WTC11 (cell line): ENCODE measurements around the gene PREX1. TPM values are rescaled to one million over a fixed set of nuclear protein-coding genes. Genes with fewer than 3 reads are reported as not detected.

Source experiments
- ATAC-seq: fragments of 200-7000 bp; cut with Tn5 transposase; 2 replicates; pipeline ENCODE4 v1.10.0; 2021; ENCODE audit warnings: mild to moderate bottlenecking, moderate library complexity
- CTCF ChIA-PET: fragments of 300-600 bp; sonication (Branson Sonifier 250); formaldehyde crosslinking; loops from one replicate; lab custom pipeline; 2021; ENCODE audit warnings: antibody characterized with exemption; lab: Charles Lee
- POLR2A ChIA-PET: fragments of 350-600 bp; sonication (Branson Sonifier 250); formaldehyde crosslinking; loops from one replicate; lab custom pipeline; 2021; ENCODE audit warnings: antibody characterized with exemption; lab: Charles Lee
- DNase-seq: peaks from one replicate; pipeline ENCODE4 v3.0.0; 2021; ENCODE audit warnings: low spot score
- H3K27ac Mint-ChIP-seq: 2 replicates; pipeline ENCODE4 v1.8.0; 2021; ENCODE audit warnings: mixed read lengths
- H3K27me3 Mint-ChIP-seq: 2 replicates; pipeline ENCODE4 v1.8.0; 2021; ENCODE audit warnings: low read depth, mild to moderate bottlenecking, moderate library complexity, mixed read lengths
- H3K36me3 Mint-ChIP-seq: 2 replicates; pipeline ENCODE4 v1.8.0; 2021; ENCODE audit warnings: mixed read lengths
- H3K4me1 Mint-ChIP-seq: 2 replicates; pipeline ENCODE4 v1.8.0; 2022; ENCODE audit warnings: mixed read lengths
- H3K4me3 Mint-ChIP-seq: 2 replicates; pipeline ENCODE4 v1.8.0; 2021; ENCODE audit warnings: mild to moderate bottlenecking, moderate library complexity, mixed read lengths
- H3K9me3 Mint-ChIP-seq: 2 replicates; pipeline ENCODE4 v1.8.0; 2021; ENCODE audit warnings: mixed read lengths
- CDX4 ChIP-seq: fragments of 250-450 bp; sonication (Bioruptor Pico); IDR thresholded peaks from 2 replicates; pipeline ENCODE4 v1.9.0; 2021; ENCODE audit warnings: moderate library complexity, mild to moderate bottlenecking, inconsistent platforms, borderline replicate concordance
- EMX1 ChIP-seq: fragments of 250-450 bp; sonication (Bioruptor Pico); IDR thresholded peaks from 2 replicates; pipeline ENCODE4 v1.8.0; 2021; ENCODE audit warnings: mild to moderate bottlenecking
- ERG ChIP-seq: fragments of 250-450 bp; sonication (Bioruptor Pico); IDR thresholded peaks from 2 replicates; pipeline ENCODE4 v1.8.0; 2021; ENCODE audit warnings: mild to moderate bottlenecking
- ETV6 ChIP-seq: sonication (generic); formaldehyde crosslinking; IDR thresholded peaks from 2 replicates; pipeline ENCODE4 v1.8.1; 2022; ENCODE audit warnings: mild to moderate bottlenecking, missing genetic modification reagents
- FOXJ3 ChIP-seq: sonication (generic); formaldehyde crosslinking; IDR thresholded peaks from 2 replicates; pipeline ENCODE4 v1.9.0; 2021; ENCODE audit warnings: missing genetic modification reagents, mild to moderate bottlenecking, borderline replicate concordance
- FOXK1 ChIP-seq: sonication (generic); formaldehyde crosslinking; IDR thresholded peaks from 2 replicates; pipeline ENCODE4 v1.8.0; 2022; ENCODE audit warnings: mild to moderate bottlenecking, moderate library complexity, missing genetic modification reagents
- GABPB1 ChIP-seq: sonication (generic); formaldehyde crosslinking; IDR thresholded peaks from 2 replicates; pipeline ENCODE4 v1.8.1; 2023; ENCODE audit warnings: mild to moderate bottlenecking, missing genetic modification reagents
- MAX ChIP-seq: sonication (generic); formaldehyde crosslinking; IDR thresholded peaks from 2 replicates; pipeline ENCODE4 v1.8.0; 2022; ENCODE audit warnings: mild to moderate bottlenecking, missing genetic modification reagents
- MXD4 ChIP-seq: fragments of 250-450 bp; sonication (Bioruptor Pico); IDR thresholded peaks from 2 replicates; pipeline ENCODE4 v1.8.0; 2021; ENCODE audit warnings: mild to moderate bottlenecking, moderate library complexity, borderline replicate concordance
- NFYB ChIP-seq: sonication (generic); formaldehyde crosslinking; conservative IDR thresholded peaks from 2 replicates; pipeline ENCODE4 v1.8.0; 2022; ENCODE audit warnings: low read depth, missing genetic modification reagents
- NR2C2 ChIP-seq: sonication (generic); formaldehyde crosslinking; IDR thresholded peaks from 2 replicates; pipeline ENCODE4 v1.8.0; 2022; ENCODE audit warnings: mild to moderate bottlenecking, missing genetic modification reagents
- NR3C1 ChIP-seq: sonication (generic); formaldehyde crosslinking; conservative IDR thresholded peaks from 2 replicates; pipeline ENCODE4 v1.8.1; 2023; ENCODE audit warnings: low read depth, mild to moderate bottlenecking, missing genetic modification reagents
- PREB ChIP-seq: sonication (generic); formaldehyde crosslinking; IDR thresholded peaks from 2 replicates; pipeline ENCODE4 v1.8.1; 2022; ENCODE audit warnings: mild to moderate bottlenecking, missing genetic modification reagents, moderate library complexity, borderline replicate concordance
- SMAD3 ChIP-seq: sonication (generic); formaldehyde crosslinking; IDR thresholded peaks from 2 replicates; pipeline ENCODE4 v1.8.0; 2022; ENCODE audit warnings: missing genetic modification reagents, mild to moderate bottlenecking, borderline replicate concordance
- TEAD1 ChIP-seq: sonication (generic); formaldehyde crosslinking; IDR thresholded peaks from 2 replicates; pipeline ENCODE4 v1.8.0; 2022; ENCODE audit warnings: mild to moderate bottlenecking, missing genetic modification reagents
- ZBTB43 ChIP-seq: sonication (generic); formaldehyde crosslinking; IDR thresholded peaks from 2 replicates; pipeline ENCODE4 v1.8.1; 2023; ENCODE audit warnings: mild to moderate bottlenecking, missing genetic modification reagents
- ZNF138 ChIP-seq: sonication (generic); formaldehyde crosslinking; conservative IDR thresholded peaks from 2 replicates; pipeline ENCODE4 v1.8.1; 2022; ENCODE audit warnings: mild to moderate bottlenecking, moderate library complexity, missing genetic modification reagents
- ZNF219 ChIP-seq: sonication (generic); formaldehyde crosslinking; IDR thresholded peaks from 2 replicates; pipeline ENCODE4 v1.8.0; 2023; ENCODE audit warnings: missing genetic modification reagents, mild to moderate bottlenecking, borderline replicate concordance
- ZNF281 ChIP-seq: sonication (generic); formaldehyde crosslinking; IDR thresholded peaks from 2 replicates; pipeline ENCODE4 v1.8.0; 2023; ENCODE audit warnings: mild to moderate bottlenecking, missing genetic modification reagents
- ZNF396 ChIP-seq: fragments of 250-450 bp; sonication (Bioruptor Pico); IDR thresholded peaks from 2 replicates; pipeline ENCODE4 v1.8.0; 2021; ENCODE audit warnings: mild to moderate bottlenecking, moderate library complexity, borderline replicate concordance
- ZNF425 ChIP-seq: fragments of 250-450 bp; sonication (Bioruptor Pico); conservative IDR thresholded peaks from 2 replicates; pipeline ENCODE4 v1.9.0; 2021; ENCODE audit warnings: mild to moderate bottlenecking
- total RNA-seq: library from RNA; stranded (reverse); gene quantifications from 3 replicates; pipeline ENCODE4 v1.2.3, GENCODE V29; 2021

PREX1 gene
- total RNA-seq, 1 experiment from 2014 or later: 17.3 TPM

GRCh38 chr20:48736231-48736630 is 91.6 kb downstream of the PREX1 start:
- Mint-ChIP-seq H3K27me3 (no peaks in the 10 kb centered on the region), H3K4me3 (no peak overlapping the region), H3K4me1 (peaks cover 10% of the 10 kb centered on the region), H3K9me3 (no peaks in the 10 kb centered on the region), H3K36me3 (no peaks in the 10 kb centered on the region), H3K27ac (no peak overlapping the region)
- DNase-seq (no peak), ATAC-seq (no peak)
- POLR2A ChIA-PET: no interaction called here
- CTCF ChIA-PET: no interaction called here
- no peak for TF ChIP-seq CDX4 (CRISPR knock-in tag)
- TF ChIP-seq ZBTB43: no peak
- TF ChIP-seq MAX (CRISPR knock-in tag): no peak

GRCh38 chr20:48735112-48735511 is 92.7 kb downstream of the PREX1 start:
- Mint-ChIP-seq H3K9me3 (no peaks in the 10 kb centered on the region), H3K27me3 (no peaks in the 10 kb centered on the region), H3K36me3 (no peaks in the 10 kb centered on the region), H3K4me1 (peaks cover 10% of the 10 kb centered on the region), H3K27ac (no peak overlapping the region), H3K4me3 (no peak overlapping the region)
- no peak for DNase-seq
- POLR2A ChIA-PET: no interaction called here
- CTCF ChIA-PET: interaction anchor here (1.6 kb wide), 1 partner anchor 36 kb away, joined by 4 read pairs; no protein-coding TSS in a partner anchor
- TF ChIP-seq ZNF281 (CRISPR knock-in tag): no peak
- no peak for TF ChIP-seq ZNF425 (CRISPR knock-in tag)
- no peak for TF ChIP-seq ZBTB43
- TF ChIP-seq NR3C1 (CRISPR knock-in tag): no peak
- TF ChIP-seq TEAD1: no peak
- no peak for TF ChIP-seq PREB (CRISPR knock-in tag)
- no peak for TF ChIP-seq ETV6
- TF ChIP-seq GABPB1 (CRISPR knock-in tag): no peak
- TF ChIP-seq, all 79 proteins: peak for 0
- no peak for ATAC-seq

- H3K27ac Mint-ChIP-seq: no peak overlapping the region
- no peaks in the 10 kb centered on the region for H3K27me3 Mint-ChIP-seq
- ATAC-seq: no peak
- no peaks in the 10 kb centered on the region for H3K9me3 Mint-ChIP-seq
- H3K36me3 Mint-ChIP-seq: no peaks in the 10 kb centered on the region
- ChIA-PET POLR2A (no interaction called here), CTCF (interaction anchor here (1.6 kb wide), 1 partner anchor 35 kb away, joined by 4 read pairs; no protein-coding TSS in a partner anchor)
- no peak for DNase-seq
- no peak overlapping the region for H3K4me3 Mint-ChIP-seq
- H3K4me1 Mint-ChIP-seq: peaks cover 11% of the 10 kb centered on the region
- no peak for TF ChIP-seq NFYB (CRISPR knock-in tag)
- TF ChIP-seq ERG (CRISPR knock-in tag): no peak
- no peak for TF ChIP-seq FOXJ3
- TF ChIP-seq SMAD3 (CRISPR knock-in tag): no peak
- no peak for TF ChIP-seq FOXK1 (CRISPR knock-in tag)
- TF ChIP-seq ZNF219: no peak
- TF ChIP-seq NR2C2: no peak
- no peak for TF ChIP-seq ZNF138 (CRISPR knock-in tag)
- TF ChIP-seq MXD4: no peak
- TF ChIP-seq EMX1 (CRISPR knock-in tag): no peak
- TF ChIP-seq ZNF396 (CRISPR knock-in tag): no peak
These were observed 93.6 kb downstream of the PREX1 start for GRCh38 chr20:48734104-48734749.
